Measurements from ENCODE around the gene GRB14.

Gene GRB14

GRCh38 chr2:164622338-164623106 is 1.2 kb upstream of the GRB14 start:
- Histone ChIP-seq H3K36me3 (replicated peaks) (no peaks in the 10 kb centered on the region), H3K27ac (no peak overlapping the region), H3K4me3 (ENCODE audit: low read depth, low read length) (no peak overlapping the region), H3K27me3 (replicated peaks) (no peaks in the 10 kb centered on the region)
- no peak for TF ChIP-seq CTCF (IDR thresholded peaks at IDR 0.05; ENCODE audit: low read depth, low read length, missing control alignments)
- in situ Hi-C loops (cut with HindIII; ENCODE audit: low pct_ligation_motif_present, low sequenced_read_pairs), result no loop called here
- no peak for DNase-seq

- no peak overlapping the region for H3K27ac ChIP-seq
- H3K36me3 ChIP-seq (replicated peaks), result no peaks in the 10 kb centered on the region
- peak overlapping the region; percentile 69 for H3K4me3 ChIP-seq (ENCODE audit: low read depth, low read length)
- DNase-seq, result no peak
- in situ Hi-C loops (cut with HindIII; ENCODE audit: low pct_ligation_motif_present, low sequenced_read_pairs), result no loop called here
- TF ChIP-seq CTCF (IDR thresholded peaks at IDR 0.05; ENCODE audit: low read depth, low read length, missing control alignments), result no peak
- H3K27me3 ChIP-seq (replicated peaks), result no peaks in the 10 kb centered on the region
These were observed 453 bp upstream of the GRB14 start for GRCh38 chr2:164621764-164622105.

GRCh38 chr2:164620457-164620856 is 825 bp downstream of the GRB14 start:
- TF ChIP-seq CTCF (IDR thresholded peaks at IDR 0.05; ENCODE audit: low read depth, low read length, missing control alignments), result no peak

GRCh38 chr2:164617466-164617865 is 3.8 kb downstream of the GRB14 start:
- in situ Hi-C loops (cut with HindIII; ENCODE audit: low pct_ligation_motif_present, low sequenced_read_pairs), result no loop called here
- no peak overlapping the region for H3K4me3 ChIP-seq (ENCODE audit: low read depth, low read length)
- H3K27ac ChIP-seq, result no peak overlapping the region
- peak; percentile 64 for DNase-seq
- no peaks in the 10 kb centered on the region for H3K36me3 ChIP-seq (replicated peaks)
- H3K27me3 ChIP-seq (replicated peaks), result no peaks in the 10 kb centered on the region
- no peak for TF ChIP-seq CTCF (IDR thresholded peaks at IDR 0.05; ENCODE audit: low read depth, low read length, missing control alignments)

More at GRCh38 chr2:164620457-164620856, 825 bp downstream of the GRB14 start:
- in situ Hi-C loops (cut with HindIII; ENCODE audit: low pct_ligation_motif_present, low sequenced_read_pairs), result no loop called here
- no peak for DNase-seq
- Histone ChIP-seq H3K27me3 (replicated peaks) (no peaks in the 10 kb centered on the region), H3K4me3 (ENCODE audit: low read depth, low read length) (peak overlapping the region; percentile 69), H3K36me3 (replicated peaks) (no peaks in the 10 kb centered on the region), H3K27ac (no peak overlapping the region)

GRCh38 chr2:164613321-164613982 is 7.8 kb downstream of the GRB14 start:
- no peak for TF ChIP-seq CTCF (IDR thresholded peaks at IDR 0.05; ENCODE audit: low read depth, low read length, missing control alignments)
- Histone ChIP-seq H3K4me3 (ENCODE audit: low read depth, low read length) (no peak overlapping the region), H3K36me3 (replicated peaks) (no peaks in the 10 kb centered on the region), H3K27me3 (replicated peaks) (no peaks in the 10 kb centered on the region), H3K27ac (no peak overlapping the region)
- in situ Hi-C loops (cut with HindIII; ENCODE audit: low pct_ligation_motif_present, low sequenced_read_pairs), result no loop called here
- DNase-seq, result no peak

Measured in brain microvascular endothelial cell (primary cell).